ENCODE data around the gene INPP4A. TPM values are rescaled to one million over a fixed set of nuclear protein-coding genes. Genes with fewer than 3 reads are reported as not detected.

INPP4A gene
- polyA plus RNA-seq, 1 donor (not counting 4 experiments of a cell fraction or from before 2014, with no cell fraction given) = 10.7 TPM

GRCh38 chr2:98453531-98453930 lies 8.9 kb downstream of the INPP4A start:
- H4K20me1 ChIP-seq (ENCODE audit: control insufficient read depth, extremely low read depth, insufficient read depth, low read length) = peaks cover 2% of the 10 kb centered on the region
- FAIRE-seq = no peak
- H3K4me1 ChIP-seq (ENCODE audit: control insufficient read depth, extremely low read depth, insufficient read depth, low read length) = peaks cover 17% of the 10 kb centered on the region

GRCh38 chr2:98454073-98454472 lies 9.4 kb downstream of the INPP4A start:
- DNase-seq (ENCODE audit: low read depth, low spot score) = no peak
- Histone ChIP-seq H3K9ac (ENCODE audit: control insufficient read depth, extremely low read depth, insufficient read depth, low read length) (no peak overlapping the region), H3K4me3 (ENCODE audit: control insufficient read depth in 2 of 3, extremely low read depth in 1 of 3, insufficient read depth in 2 of 3, low read depth in 1 of 3, low read length in 3 of 3) (no peak overlapping the region), H3K79me2 (ENCODE audit: control insufficient read depth, insufficient read depth, low read length) (peaks cover 32% of the 10 kb centered on the region), H3K9me1 (ENCODE audit: control insufficient read depth, extremely low read depth, insufficient read depth, low read length) (no peaks in the 10 kb centered on the region), H2AFZ (ENCODE audit: control insufficient read depth, low read length) (no peak overlapping the region), H3K4me1 (ENCODE audit: control insufficient read depth, extremely low read depth, insufficient read depth, low read length) (peaks cover 17% of the 10 kb centered on the region), H3K27ac (ENCODE audit: control insufficient read depth, insufficient read depth, low read length) (no peak overlapping the region), H3K4me2 (ENCODE audit: control insufficient read depth, extremely low read depth, insufficient read depth, low read depth, low read length) (no peak overlapping the region), H3K9me3 (ENCODE audit: control insufficient read depth, low read depth, low read length) (no peaks in the 10 kb centered on the region), H3K27me3 (ENCODE audit: control insufficient read depth, extremely low read depth, insufficient read depth, low read length) (no peaks in the 10 kb centered on the region), H4K20me1 (ENCODE audit: control insufficient read depth, extremely low read depth, insufficient read depth, low read length) (peaks cover 2% of the 10 kb centered on the region), H3K36me3 (ENCODE audit: control insufficient read depth in 2 of 2, extremely low read depth in 1 of 2, insufficient read depth in 2 of 2, low read length in 2 of 2) (peaks cover 0 to 2% of the 10 kb centered on the region in 2 experiments)
- TF ChIP-seq EZH2 (IDR thresholded peaks at IDR 0.05; ENCODE audit: low read length) = no peak
- no peak for TF ChIP-seq CTCF (optimal IDR thresholded peaks at IDR 0.05 in 1 of 3, IDR thresholded peaks at IDR 0.05 in 1 of 3, conservative IDR thresholded peaks at IDR 0.05 in 1 of 3; ENCODE audit: extremely low read depth in 1 of 3, insufficient read depth in 2 of 3, low read length in 3 of 3)
- no peak for FAIRE-seq
- dilution Hi-C loops (cut with MboI; ENCODE audit: extremely low pct_ligation_motif_present, low sequenced_read_pairs) = no loop called here

More at GRCh38 chr2:98453531-98453930, 8.9 kb downstream of the INPP4A start:
- peaks cover 32% of the 10 kb centered on the region for H3K79me2 ChIP-seq (ENCODE audit: control insufficient read depth, insufficient read depth, low read length)
- H2AFZ ChIP-seq (ENCODE audit: control insufficient read depth, low read length) = no peak overlapping the region
- H3K27ac ChIP-seq (ENCODE audit: control insufficient read depth, insufficient read depth, low read length) = no peak overlapping the region
- H3K27me3 ChIP-seq (ENCODE audit: control insufficient read depth, extremely low read depth, insufficient read depth, low read length) = no peaks in the 10 kb centered on the region
- TF ChIP-seq EZH2 (IDR thresholded peaks at IDR 0.05; ENCODE audit: low read length) (no peak), CTCF (optimal IDR thresholded peaks at IDR 0.05 in 1 of 3, IDR thresholded peaks at IDR 0.05 in 1 of 3, conservative IDR thresholded peaks at IDR 0.05 in 1 of 3; ENCODE audit: extremely low read depth in 1 of 3, insufficient read depth in 2 of 3, low read length in 3 of 3) (no peak)
- no peak overlapping the region for H3K4me3 ChIP-seq (ENCODE audit: control insufficient read depth in 2 of 3, extremely low read depth in 1 of 3, insufficient read depth in 2 of 3, low read depth in 1 of 3, low read length in 3 of 3)
- no peaks in the 10 kb centered on the region for H3K9me1 ChIP-seq (ENCODE audit: control insufficient read depth, extremely low read depth, insufficient read depth, low read length)
- no peak for DNase-seq (ENCODE audit: low read depth, low spot score)
- no peak overlapping the region for H3K9ac ChIP-seq (ENCODE audit: control insufficient read depth, extremely low read depth, insufficient read depth, low read length)
- H3K4me2 ChIP-seq (ENCODE audit: control insufficient read depth, extremely low read depth, insufficient read depth, low read depth, low read length) = no peak overlapping the region
- dilution Hi-C loops (cut with MboI; ENCODE audit: extremely low pct_ligation_motif_present, low sequenced_read_pairs) = no loop called here
- no peaks in the 10 kb centered on the region for H3K9me3 ChIP-seq (ENCODE audit: control insufficient read depth, low read depth, low read length)
- H3K36me3 ChIP-seq (ENCODE audit: control insufficient read depth in 2 of 2, extremely low read depth in 1 of 2, insufficient read depth in 2 of 2, low read length in 2 of 2) = no peaks in the 10 kb centered on the region
